Fibroblast of skin of right quadriceps (primary cell): ENCODE results near the gene CD84.
"Not testable (repeated sequence)": the region's sequence is repeated elsewhere in the genome, so short reads cannot be mapped to it uniquely, and the experiment has no call there.

ENCODE experiments used
- DNase-seq: peaks from one replicate; pipeline ENCODE4 v3.0.0-alpha.2; 2013

Gene CD84

DNA sequence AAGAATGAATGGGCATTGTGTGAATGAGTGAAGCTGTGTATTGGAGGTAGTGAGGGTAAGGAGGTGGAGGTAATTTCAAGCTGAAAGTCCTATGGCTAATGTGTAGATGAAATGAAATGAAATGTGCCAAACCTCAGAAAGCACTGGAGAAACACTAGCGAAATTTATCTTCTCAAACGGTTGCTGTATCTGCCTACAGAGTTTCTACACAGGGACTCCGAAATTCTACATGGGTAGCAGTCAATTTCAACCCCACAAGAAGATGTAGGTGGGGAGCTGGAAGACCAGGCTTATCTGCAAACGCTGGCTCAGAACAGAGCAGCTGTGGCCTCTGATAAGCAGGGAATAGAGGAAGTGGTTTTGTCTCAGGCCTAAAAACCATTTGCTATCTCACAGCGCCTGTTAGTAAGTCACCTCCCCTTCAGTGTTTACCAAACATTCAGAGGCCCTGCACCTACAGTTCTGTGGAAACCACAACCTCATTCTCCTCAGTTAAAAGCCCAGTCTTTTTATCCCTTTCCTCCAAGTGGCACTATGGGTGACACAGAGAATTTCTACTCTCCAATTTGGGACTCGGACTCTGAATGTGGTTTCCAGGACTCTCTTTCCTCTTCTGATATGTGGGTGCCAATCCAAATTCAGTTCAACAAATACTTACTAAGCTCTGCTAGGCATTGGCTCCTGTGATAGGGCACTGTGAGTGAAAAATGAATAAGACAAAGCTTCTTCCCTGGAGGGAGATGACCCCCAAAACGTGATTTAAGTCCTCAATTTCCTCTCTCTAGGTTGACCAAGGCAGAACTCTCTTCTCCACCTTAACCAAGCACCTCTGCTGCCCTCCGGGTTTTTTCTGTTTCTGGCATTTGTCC lies 39.1 kb downstream of the CD84 start:
- DNase-seq: no peak

DNA sequence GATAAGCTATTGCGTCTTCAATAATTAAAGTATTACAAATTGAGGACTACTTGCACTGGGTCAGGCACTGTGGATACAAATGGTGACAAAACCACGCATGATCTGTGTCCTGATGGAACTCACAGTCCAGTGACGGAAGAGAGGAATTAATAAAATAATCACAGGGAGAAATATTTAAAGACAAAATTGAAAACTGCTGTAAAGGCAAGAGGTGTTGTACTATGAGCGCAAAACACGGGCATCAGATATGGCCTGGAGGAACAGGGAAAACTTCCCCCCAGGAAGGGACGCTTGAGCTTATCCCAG lies 39.7 kb downstream of the CD84 start:
- no peak for DNase-seq

DNA sequence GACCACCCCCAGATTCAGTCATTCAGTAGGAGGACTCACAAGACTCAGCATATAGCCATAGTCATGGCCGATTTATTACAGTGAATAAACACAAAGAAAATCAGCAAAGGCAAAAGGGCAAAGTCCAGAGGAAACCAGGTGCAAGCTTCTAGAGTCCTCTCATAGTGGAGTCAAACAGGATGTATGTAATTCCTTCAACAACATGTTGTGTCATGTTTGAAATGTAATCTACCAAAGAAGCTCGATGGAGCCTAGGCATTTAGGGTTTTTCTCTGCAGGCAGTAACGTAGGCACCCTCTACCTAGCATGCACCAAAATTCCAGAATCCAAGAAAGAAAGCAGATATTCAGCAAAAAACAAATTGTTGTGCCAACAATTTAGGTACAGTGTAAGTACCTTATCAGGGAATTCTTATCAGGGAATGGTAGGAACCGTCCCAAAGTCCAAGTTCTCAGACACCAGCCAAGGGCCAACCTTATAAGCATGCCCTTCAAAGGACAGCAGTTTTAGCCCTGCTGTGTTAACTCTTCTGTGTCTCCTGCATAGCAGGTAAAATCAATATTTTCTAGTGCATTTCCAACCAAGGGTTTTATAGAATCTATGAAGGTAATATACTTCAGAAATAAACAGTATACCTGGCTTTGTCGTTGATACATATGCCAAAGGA lies 40.2 kb downstream of the CD84 start:
- DNase-seq: no peak

DNA sequence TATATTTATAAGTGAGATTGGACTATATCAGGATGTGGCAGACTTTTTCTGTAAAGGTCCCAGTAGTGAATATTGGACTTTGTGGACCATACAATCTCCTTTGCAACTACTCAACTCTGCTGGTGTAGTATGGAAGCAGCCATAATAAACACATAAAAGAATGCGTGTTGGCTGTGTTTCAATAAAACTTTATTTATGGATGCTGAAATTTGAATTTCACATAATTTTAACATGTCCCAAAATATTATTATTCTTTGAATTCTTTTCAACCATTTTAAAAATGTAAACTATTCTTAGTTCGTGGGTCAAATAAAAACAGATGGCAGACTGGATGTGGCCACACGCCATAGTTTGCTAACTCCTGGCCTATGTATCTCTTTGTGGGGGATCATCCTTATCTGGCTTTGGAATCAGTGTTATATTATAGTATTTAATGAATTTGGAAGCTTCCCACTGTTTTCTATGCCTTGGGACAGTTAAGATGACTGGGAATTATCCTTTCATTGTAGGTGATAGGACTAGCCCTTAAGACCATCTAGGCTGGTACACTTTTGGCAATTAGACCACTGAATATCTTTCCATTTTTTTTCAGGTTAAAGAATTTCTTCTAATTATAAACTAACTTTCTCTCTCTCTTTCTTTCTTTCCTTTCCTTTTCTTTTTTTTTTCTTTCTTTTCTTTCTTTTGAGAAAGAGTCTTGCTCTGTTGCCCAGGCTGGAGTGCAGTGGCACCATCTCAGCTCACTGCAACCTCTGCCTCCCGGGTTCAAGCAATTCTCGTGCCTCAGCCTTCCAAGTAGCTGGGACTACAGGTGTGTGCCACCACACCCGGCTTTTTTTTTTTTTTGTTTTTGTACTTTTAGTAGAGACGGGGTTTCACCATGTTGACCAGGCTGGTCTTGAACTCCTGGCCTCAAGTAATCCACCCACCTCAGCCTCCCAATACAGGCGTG lies 41.3 kb downstream of the CD84 start:
- DNase-seq: no peak

DNA sequence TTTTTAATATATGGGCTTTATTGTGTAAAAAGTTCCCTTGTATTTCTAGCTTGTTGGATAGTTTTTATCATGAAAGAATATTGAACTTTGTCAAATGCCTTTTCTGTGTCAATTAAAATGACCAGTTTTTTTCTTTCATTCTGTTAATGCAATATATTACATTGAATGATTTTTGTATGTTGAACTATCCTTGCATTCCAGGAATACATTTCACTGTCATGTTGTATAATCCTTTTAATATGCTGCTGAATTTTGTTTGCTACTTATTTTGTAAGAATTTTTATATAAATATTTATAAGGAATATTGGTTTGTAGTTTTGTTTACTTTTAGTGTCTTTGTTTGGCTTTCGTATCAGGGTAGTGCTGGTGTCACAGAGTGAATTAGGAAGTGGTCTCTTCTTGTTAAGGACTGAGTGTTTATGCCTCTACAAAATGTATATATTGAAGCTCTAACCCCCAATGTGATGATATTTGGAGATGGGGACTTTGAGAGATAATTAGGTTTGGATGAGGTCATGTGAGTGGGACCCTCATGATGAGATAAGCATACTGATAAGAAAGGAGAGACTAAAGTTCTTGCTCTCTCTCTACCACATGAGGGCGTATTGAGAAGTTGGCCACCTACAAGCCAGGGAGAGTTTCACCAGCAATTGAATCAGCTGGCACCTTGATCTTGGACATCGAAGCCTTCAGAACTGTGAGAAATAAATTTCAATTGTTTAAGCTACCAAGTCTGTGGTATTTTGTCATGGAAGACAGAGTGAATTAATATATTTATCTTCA lies 44.3 kb downstream of the CD84 start:
- no peak for DNase-seq

DNA sequence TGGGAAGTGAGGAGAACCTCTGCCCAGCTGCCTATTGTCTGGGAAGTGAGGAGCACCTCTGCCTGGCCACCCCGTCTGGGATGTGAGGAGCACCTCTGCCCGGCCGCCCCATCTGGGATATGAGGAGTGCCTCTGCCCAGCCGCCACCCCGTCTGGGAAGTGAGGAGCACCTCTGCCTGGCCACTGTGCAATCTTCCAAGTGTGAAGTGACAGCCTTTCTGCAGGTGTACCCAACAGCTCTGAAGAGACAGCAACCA lies 46.8 kb downstream of the CD84 start:
- not testable (repeated sequence) for DNase-seq

DNA sequence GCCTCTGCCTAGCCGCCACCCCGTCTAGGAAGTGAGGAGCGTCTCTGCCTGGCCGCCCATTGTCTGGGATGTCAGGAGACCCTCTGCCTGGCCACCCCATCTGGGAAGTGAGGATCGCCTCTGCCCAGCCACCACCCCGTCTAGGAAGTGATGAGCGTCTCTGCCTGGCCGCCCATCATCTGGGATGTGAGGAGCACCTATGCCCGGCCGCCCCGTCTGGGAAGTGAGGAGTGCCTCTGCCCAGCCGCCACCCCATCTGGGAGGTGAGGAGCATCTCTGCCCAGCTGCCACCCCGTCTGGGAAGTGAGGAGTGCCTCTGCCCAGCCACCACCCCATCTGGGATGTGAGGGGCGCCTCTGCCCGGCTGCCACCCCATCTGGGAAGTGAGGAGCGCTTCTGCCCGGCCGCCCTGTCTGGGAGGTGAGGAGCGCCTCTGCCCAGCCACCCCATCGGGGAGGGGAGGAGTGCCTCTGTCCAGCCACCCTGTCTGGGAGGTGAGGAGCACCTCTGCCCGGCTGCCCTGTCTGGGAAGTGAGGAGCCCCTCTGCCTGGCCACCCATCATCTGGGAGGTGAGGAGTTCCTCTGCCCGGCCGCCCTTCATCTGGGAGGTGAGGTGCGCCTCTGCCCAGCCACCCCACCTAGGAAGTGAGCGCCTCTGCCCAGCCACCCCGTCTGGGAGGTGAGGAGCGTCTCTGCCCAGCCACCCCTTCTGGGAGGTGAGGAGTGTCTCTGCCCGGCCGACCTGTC lies 47.3 kb downstream of the CD84 start:
- not testable (repeated sequence) for DNase-seq

DNA sequence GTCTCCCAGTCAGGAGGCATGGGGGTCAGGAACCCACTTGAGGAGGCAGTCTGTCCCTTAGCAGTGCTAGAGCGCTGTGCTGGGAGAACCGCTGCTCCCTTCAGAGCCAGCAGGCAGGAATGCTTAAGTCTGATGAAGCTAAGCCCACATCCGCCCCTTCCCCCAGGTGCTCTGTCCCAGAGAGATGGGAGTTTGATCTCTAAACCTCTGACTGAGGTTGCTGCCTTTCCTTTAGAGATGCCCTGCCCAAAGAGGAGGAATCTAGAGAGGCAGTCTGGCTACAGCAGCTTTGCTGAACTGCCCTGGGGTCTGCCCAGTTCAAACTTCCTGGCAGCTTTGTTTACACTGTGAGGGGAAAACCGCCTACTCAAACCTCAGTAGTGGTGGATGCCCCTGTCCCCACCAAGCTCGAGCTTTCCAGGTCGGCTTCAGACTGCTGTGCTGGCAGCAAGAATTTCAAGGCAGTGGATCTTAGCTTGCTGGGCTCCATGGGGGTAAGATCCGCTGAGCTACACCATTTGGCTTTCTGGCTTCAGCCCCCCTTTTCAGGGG lies 49.8 kb downstream of the CD84 start:
- not testable (repeated sequence) for DNase-seq

DNA sequence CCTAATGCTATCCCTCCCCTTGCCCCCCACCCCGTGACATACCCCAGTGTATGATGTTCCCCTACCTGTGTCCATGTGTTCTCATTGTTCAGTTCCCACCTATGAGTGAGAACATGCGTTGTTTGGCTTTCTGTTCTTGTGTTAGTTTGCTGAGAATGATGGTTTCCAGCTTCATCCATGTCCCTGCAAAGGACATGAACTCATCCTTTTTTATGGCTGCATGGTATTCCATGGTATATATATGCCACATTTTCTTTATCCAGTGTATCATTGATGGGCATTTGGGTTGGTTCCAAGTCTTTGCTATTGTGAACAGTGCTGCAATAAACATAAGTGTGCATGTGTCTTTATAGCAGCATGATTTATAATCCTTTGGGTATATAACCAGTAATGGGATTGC lies 55.5 kb downstream of the CD84 start:
- DNase-seq: not testable (repeated sequence)

DNA sequence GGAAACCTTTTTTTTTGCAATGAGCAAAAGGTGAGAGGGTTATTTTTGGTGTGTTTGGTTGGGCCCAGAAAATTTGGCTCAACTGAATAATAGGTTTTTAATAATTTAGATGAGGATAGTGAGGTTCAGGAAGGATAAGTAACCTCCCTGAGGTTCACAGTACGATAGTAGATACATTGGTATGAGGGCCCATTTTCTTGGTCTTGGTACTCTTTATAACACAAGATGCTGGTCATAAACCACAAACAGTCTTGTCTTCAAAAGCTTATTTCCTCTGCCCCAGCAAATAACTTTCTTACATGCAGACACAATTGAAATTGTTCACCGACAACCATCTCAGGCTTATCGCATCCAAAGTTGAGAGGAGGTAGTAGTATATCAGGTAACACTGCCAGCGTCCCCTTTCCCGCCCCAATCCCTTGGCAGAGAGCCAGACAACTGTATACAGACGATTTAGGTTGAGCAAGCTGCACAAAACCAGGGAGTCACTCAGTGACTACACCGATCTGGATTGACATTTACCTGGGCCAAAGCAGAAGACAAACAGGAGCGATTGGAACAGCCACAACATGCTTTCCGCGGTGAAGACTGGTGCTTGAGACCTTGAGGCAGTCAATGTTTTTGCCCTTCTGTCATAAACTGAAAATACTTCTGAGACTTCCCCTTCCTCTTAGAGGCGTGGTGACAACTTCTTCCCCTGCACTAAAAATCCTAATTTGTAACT lies 56.5 kb downstream of the CD84 start, which contains the start of gene SLAMF6:
Gene SLAMF6 (minus strand): TSS at position 634 of the 724 bp plus-strand sequence. CDS start 63 bp downstream, at position 571.
- no peak for DNase-seq

DNA sequence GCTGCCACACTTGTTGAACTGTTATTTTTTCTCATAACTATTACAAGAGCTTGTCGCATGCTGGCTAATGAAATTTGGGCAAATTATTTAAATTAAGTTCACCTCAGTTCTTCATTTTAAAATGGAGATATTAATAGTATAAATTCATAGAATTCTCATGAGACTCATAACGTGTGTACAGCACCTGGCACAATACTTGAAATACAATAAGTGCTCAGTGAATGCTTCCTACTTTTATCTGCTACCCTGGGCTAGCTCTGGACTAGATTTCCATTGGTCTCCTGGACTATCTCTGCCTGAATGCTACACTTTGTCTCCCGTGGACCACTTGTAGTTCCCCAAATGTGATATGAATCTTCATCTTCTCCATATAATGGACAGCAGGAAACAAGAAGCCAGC lies 57.2 kb downstream of the CD84 start:
- DNase-seq: no peak

DNA sequence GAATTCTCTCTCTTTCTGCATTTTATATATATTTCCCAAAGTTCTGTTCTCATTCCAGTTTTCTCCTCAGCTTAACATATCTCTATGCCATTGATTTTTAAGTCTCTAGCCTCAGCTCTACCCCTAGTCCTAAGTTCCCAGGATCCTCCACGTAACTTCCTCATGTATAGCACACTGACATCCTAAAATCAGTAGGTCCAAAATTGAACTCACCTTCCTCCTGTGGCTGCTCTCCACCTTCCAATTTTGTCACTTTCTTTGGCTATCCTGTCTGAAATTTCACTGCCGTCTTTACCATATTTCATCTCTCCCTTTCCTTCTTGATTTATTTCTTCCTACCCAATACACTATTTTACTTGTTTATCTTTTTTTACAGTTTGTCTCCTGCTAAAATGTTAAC lies 57.7 kb downstream of the CD84 start:
- no peak for DNase-seq

DNA sequence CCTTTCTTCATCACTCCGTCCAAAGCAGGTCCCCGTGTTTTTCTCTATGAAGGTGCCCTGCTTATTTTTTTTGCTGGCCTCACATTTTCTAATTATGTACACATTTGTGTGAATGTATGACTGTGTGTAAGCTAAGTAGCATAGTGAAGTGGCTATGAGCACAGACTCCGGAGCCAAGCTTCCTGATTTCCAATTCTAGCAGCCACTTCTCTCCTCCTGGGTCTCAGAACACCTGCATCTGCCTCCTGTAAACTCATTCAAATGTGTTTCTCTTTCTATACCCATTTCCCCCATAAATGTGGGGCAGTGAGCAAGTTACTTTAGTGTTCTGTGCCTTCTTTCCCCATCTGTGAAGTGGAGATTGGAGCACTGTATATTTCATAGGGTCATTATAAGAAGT lies 58.3 kb downstream of the CD84 start:
- DNase-seq: no peak

DNA sequence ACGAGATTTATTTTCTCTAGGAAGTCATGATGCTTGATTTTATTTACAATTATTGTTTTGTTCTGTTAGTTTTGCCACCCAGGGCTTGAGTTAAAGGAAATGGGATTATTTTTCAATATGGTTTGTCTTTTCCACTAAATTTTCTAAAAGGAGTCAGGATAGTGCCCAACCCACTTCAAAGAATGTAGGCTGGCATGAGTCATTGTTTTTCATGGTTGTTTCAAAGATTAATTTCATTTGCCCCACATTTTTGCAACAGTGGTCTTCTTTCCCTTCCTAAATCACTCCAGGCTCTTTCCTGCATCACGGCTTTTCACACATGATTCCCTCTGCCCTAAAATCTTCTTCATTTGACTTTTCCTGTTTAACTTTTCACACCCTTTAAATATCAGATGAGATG lies 58.7 kb downstream of the CD84 start:
- DNase-seq: no peak

DNA sequence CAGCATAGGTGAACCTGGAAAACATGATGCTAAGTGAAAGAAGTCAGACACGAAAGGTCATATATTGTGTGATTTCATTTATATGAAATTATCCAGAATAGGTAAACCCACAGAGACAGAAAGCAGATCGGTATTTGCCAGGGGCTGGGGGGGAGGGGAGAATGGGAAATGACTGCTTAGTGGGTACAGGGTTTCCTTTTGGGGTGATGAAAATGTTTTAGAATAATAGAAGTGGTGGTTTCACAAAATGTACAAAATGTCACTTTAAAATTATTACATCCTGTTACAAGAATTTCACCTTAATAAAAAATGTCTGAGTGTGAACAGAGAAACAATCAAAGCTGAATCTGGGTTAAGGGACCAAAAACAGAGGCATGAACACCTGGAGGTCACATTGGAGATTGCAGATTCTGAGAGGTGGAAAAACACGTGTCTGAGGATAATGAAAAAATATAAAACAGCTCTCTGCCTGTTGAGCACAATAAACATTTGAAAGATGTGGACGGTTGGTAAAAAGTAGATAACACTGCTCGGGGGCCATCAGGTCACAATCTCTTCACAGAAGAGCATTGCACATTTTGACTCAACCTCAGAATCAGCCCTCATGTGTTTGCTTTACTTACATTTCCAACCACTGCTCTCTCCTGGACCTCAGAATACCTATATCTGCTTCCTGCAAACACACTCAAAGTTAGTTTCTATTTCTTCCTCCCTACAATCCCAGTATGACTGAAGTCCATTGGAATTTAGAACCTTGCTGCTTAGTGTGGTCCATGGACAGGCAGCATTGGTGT lies 59.5 kb downstream of the CD84 start:
- DNase-seq: no peak

DNA sequence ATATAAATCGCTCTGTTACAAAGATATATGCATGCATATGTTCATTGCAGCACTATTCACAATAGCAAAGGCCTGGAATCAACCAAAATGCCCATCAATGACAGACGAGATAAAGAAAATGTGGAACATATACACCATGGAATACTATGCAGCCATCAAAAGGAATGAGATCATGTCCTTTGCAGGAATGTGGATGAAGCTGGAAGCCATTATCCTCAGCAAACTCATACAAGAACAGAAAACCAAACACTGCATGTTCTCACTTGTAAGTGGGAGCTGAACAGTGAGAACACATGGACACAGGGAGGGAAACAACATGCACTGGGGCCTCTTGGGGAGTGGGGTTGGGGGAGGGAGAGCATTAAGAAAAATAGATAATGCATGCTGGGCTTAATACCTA lies 61.8 kb downstream of the CD84 start:
- not testable (repeated sequence) for DNase-seq

DNA sequence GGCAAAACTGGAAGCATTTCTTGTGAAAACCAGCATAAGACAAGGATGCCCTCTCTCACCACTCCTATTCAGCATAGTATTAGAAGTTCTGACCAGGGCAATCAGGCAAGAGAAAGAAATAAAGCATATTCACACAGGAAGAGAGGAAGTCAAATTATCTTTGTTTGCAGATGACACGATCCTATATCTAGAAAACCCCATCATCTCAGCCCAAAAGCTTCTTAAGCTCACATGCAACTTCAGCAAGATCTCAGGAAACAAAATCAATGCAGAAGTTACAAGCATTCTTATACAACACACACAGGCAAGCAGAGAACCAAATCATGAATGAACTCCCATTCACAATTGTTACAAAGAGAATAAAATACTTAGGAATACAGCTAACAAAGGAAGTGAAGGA lies 63.4 kb downstream of the CD84 start:
- not testable (repeated sequence) for DNase-seq

DNA sequence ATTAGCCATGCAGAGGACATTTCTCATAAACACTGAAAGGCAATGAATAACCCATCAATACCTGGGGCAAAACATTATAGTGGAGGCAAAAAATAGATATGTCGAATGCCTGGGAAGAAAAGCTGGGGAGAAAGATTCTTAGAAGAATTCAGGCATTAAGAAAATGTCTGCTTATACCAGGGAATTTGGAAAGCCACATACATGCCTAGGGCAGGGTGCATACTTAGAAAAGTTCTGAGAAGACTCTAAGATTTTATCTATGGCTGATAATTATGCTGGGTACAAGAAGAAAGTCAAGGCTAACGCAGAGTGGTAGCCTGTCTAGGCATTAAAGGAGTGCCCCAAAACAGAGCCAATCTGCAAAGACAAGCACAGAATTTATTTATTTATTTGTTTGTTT lies 74.6 kb downstream of the CD84 start:
- DNase-seq: no peak

DNA sequence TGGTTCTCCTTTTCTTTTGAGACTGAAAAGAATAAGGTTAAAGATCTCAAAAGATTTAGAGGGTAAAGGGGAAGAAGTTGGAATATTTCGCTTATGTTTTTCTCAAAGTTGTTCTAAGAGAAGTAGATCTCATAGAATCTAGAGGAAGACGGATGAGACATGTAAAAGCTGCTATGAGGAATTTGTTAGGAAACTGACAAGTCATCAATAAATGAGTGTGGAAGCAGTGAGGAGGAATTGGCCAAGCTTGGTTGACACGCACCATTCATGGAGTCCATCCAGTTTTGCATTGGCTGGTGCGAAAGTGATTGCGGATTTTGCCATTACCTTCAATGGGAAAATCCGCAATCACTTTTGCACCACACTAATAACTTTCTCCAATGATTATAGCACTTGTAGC lies 76.2 kb downstream of the CD84 start:
- no peak for DNase-seq

DNA sequence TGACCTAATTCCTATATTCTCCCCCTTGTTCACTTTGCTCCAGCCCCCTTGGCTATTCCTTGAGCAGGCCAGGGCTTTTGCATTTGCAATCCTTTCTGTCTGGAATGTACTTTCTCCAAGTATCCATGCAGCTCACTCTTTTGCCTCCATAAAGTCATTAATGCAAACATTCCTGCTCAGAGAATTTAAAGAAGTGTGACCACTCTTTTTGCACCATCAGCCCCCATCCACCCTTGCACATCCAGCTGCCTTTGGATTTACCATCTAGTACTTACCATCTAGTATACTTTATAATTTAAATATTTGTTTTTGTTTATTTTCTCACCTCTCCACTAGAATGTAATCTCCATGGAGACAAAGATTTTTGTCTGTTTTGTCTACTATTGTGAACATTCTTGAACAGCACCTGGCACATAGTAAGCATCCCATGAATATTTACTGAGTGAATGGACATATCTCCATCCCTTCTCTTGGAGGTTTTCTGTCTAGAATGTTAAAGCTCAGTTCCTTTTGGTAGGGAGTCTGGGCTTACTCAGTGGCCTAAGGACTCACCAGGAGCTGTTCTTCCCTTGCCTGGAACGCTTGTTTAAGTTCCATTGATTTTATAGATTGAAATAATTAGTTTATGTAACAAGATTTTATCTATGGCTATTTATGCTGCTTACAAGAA lies 78.8 kb downstream of the CD84 start:
- no peak for DNase-seq
